Measurements from ENCODE around the gene HDX. TPM values are rescaled to one million over a fixed set of nuclear protein-coding genes. Genes with fewer than 3 reads are reported as not detected.

Gene HDX
- total and polyA plus RNA-seq, 12 donors = 0.64 to 53.3 (median 6.1) TPM

DNA sequence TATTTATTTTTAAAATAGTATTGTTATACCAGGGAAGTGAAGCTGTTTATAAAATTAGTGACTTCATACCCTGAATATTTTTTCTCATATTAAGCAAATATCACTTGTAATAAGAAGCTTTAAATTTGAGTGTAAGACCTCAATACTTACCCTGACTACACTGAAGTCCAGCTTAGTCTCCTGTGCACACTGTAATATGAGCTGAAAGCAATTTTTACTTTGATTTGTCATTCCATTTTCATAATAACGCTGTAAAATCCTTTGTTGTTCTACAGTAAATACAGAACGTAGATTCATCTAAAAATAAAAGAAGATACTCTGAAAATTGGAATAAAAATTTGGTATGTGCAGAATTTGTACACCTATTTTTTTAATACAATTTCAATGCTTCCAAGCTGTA is 27.2 kb downstream of the HDX start:
- intact Hi-C loops (cut with DNase I) = no loop called here
- TF ChIP-seq, protein P1, sequence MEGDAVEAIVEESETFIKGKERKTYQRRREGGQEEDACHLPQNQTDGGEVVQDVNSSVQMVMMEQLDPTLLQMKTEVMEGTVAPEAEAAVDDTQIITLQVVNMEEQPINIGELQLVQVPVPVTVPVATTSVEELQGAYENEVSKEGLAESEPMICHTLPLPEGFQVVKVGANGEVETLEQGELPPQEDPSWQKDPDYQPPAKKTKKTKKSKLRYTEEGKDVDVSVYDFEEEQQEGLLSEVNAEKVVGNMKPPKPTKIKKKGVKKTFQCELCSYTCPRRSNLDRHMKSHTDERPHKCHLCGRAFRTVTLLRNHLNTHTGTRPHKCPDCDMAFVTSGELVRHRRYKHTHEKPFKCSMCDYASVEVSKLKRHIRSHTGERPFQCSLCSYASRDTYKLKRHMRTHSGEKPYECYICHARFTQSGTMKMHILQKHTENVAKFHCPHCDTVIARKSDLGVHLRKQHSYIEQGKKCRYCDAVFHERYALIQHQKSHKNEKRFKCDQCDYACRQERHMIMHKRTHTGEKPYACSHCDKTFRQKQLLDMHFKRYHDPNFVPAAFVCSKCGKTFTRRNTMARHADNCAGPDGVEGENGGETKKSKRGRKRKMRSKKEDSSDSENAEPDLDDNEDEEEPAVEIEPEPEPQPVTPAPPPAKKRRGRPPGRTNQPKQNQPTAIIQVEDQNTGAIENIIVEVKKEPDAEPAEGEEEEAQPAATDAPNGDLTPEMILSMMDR (IDR thresholded peaks at IDR 0.05) = no peak
- no peak for TF ChIP-seq POLR2A (IDR thresholded peaks at IDR 0.05)
- Histone ChIP-seq H3K9me3 (replicated peaks in 1 of 3) (no peaks in the 10 kb centered on the region), H3K36me3 (replicated peaks in 1 of 2) (no peaks in the 10 kb centered on the region), H3K4me1 (replicated peaks in 1 of 2) (no peaks in the 10 kb centered on the region), H3K27me3 (no peaks in the 10 kb centered on the region), H3K27ac (no peak overlapping the region), H3K4me3 (no peak overlapping the region)
- WGBS, 4 donors = 47 to 88% (median 64%) methylated on average over 2 of the region's 2 CpGs
- DNase-seq = no peak

DNA sequence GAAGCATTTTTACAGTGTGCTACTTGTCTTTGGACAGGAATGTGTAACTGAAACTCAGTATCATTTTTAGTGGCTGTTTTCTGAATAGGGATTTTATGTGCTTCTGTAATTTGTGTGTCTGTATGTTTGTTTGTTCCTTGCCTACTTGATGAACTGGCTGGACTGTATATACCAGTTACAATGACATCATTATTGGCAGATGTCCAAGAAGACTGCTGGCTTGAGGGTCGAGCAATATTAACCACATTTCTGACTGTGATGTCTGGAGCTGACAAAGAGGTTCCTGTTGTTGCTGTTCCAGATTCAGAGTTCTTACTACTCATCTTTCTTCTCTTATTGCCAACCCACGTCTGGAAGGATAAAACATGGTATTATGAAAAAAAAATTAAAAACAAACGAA is 33.0 kb downstream of the HDX start:
- no peak overlapping the region for H3K4me3 ChIP-seq
- intact Hi-C loops (cut with DNase I) = no loop called here
- no peaks in the 10 kb centered on the region for H3K4me1 ChIP-seq (replicated peaks in 1 of 2)
- no peak overlapping the region for H3K27ac ChIP-seq
- 26 to 61% (median 48%) methylated on average over 3 of the region's 3 CpGs for WGBS, 4 donors
- no peaks in the 10 kb centered on the region for H3K36me3 ChIP-seq (replicated peaks in 1 of 2)
- H3K27me3 ChIP-seq = no peaks in the 10 kb centered on the region
- no peak for DNase-seq
- no peaks in the 10 kb centered on the region for H3K9me3 ChIP-seq (replicated peaks in 1 of 3)
- TF ChIP-seq POLR2A (IDR thresholded peaks at IDR 0.05) = no peak
- TF ChIP-seq, protein P1 (IDR thresholded peaks at IDR 0.05) = no peak

DNA sequence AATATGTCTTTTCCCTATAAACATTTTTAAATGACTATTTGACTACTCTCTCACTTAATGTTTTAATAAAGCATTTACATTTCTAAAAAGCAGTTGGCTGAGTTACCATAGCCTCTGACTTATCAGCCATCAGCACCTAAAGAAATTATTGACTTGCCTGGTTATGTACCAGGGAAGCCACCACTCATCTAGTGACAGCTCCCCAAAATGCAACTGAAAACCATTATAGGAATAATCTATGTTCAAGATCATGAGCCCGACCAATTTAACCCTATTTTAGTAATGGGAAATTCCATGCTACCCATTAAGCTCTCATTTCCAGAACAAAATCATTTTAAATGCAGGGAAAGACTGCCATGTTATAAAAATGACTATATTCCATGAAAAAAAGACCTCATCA is 34.4 kb downstream of the HDX start:
- 73 to 86% (median 77%) methylated on average over 1 of the region's 1 CpG for WGBS, 4 donors
- no peak for TF ChIP-seq POLR2A (IDR thresholded peaks at IDR 0.05)
- TF ChIP-seq, protein P1 (IDR thresholded peaks at IDR 0.05) = no peak
- Histone ChIP-seq H3K27ac (no peak overlapping the region), H3K36me3 (replicated peaks in 1 of 2) (no peaks in the 10 kb centered on the region), H3K4me3 (no peak overlapping the region), H3K27me3 (no peaks in the 10 kb centered on the region), H3K4me1 (replicated peaks in 1 of 2) (no peaks in the 10 kb centered on the region), H3K9me3 (replicated peaks in 1 of 3) (no peaks in the 10 kb centered on the region)
- DNase-seq = no peak
- intact Hi-C loops (cut with DNase I) = no loop called here

DNA sequence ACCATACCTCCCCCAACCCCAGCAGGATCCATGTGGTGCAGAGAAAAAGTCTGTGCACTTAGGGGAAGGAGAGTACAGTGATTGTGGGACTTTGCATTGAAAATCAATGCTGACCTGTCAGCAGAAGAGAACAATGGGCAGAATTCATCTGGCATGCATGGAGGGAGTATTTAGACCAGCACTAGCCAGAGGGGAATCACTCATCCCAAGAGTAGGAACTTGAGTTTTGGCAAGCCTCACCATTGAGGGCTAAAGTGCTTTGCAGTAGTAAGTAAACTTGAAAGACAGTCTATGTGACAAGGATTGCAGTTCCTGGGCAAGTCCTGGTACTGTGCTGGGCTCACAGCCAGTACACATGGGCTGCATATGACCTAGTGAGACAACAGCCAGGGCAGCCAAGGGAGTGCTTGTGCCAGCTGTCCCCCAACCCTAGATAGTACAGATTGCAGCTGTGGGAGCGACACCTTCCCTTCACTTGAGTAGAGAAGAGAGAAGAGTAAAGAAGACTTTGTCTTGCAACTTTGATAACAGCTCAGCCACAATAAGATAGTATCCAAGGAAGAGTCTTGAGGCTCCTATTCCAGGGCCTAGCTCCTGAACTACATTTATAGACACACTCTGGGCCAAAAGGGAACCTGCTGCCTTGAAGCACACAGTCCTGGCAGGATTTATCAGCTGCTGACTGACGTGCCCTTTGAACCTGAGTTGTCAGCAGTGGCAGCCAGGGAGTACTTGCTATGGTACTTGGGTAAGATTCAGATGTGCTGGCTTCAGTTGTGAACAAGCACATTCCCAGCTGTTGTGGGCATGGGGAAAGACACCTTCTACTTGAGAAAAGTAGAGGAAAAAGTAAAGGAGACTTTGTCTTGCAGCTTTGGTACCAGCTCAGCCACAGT is 48.7 kb downstream of the HDX start:
- WGBS, 4 donors = 65 to 100% (median 86%) methylated on average over 2 of the region's 2 CpGs
- no peak overlapping the region for H3K4me3 ChIP-seq
- no peaks in the 10 kb centered on the region for H3K9me3 ChIP-seq (replicated peaks in 1 of 3)
- intact Hi-C loops (cut with DNase I) = no loop called here
- H3K27ac ChIP-seq = no peak overlapping the region
- H3K36me3 ChIP-seq (replicated peaks in 1 of 2) = no peaks in the 10 kb centered on the region
- no peak for DNase-seq
- H3K27me3 ChIP-seq = no peaks in the 10 kb centered on the region
- TF ChIP-seq POLR2A (IDR thresholded peaks at IDR 0.05) = no peak
- TF ChIP-seq, protein P1 (IDR thresholded peaks at IDR 0.05) = no peak
- no peaks in the 10 kb centered on the region for H3K4me1 ChIP-seq (replicated peaks in 1 of 2)
